Body of pancreas (tissue), 4 donors: ENCODE results near the gene SNX19. TPM values are rescaled to one million over a fixed set of nuclear protein-coding genes. Genes with fewer than 3 reads are reported as not detected.
A peak's percentile ranks its signal among the peaks of the same experiment; 100 is the strongest.

Source experiments
- ATAC-seq: fragments of 150-250 bp; one replicate; pipeline ENCODE4 v1.9.1; 2016
- DNase-seq, 4 donors: peaks; one replicate each; pipeline ENCODE4 v3.0.0-alpha.2; 2019
- H3K27ac ChIP-seq, 4 donors: fragments of 200-600 bp; sonication (generic); 1 replicate in 3 of 4; 2 replicates in 1 of 4; pipeline versions ENCODE4 v1.5.1 to v1.6.1; 2016 to 2019; ENCODE audit warnings: mild to moderate bottlenecking in 1 of 4, mixed read lengths in 1 of 4, moderate library complexity in 1 of 4
- H3K27me3 ChIP-seq, 2 donors: fragments of 200-600 bp; sonication (generic); one replicate each; pipeline ENCODE4 v1.6.0; 2016; ENCODE audit warnings: mild to moderate bottlenecking in 1 of 2
- H3K36me3 ChIP-seq, 2 donors: fragments of 200-600 bp; sonication (generic); replicated peaks in 1 of 2; 2 replicates each; pipeline ENCODE4 v1.5.1; 2016; ENCODE audit warnings: low read depth in 2 of 2; ENCODE audit not compliant: insufficient read depth in 1 of 2
- H3K4me1 ChIP-seq: fragments of 200-600 bp; sonication (generic); one replicate; pipeline ENCODE4 v1.6.0; 2016
- H3K4me3 ChIP-seq, 2 donors: fragments of 200-600 bp; sonication (generic); 1 replicate in 1 of 2; 2 replicates in 1 of 2; pipeline ENCODE4 v1.5.1; 2016 to 2019
- H3K9me3 ChIP-seq, 3 donors: fragments of 200-600 bp; sonication (generic); 1 replicate in 2 of 3; 2 replicates in 1 of 3; pipeline ENCODE4 v1.5.1; 2016
- CTCF ChIP-seq, 7 experiments: fragments of 450-650 bp in 4 of 7; fragments of 200-600 bp in 3 of 7; sonication (generic) in 3 of 7; IDR thresholded peaks; one replicate each; pipeline ENCODE4 v1.5.1; 2016 to 2019; ENCODE audit warnings: antibody characterized with exemption in 7 of 7
- POLR2A ChIP-seq, 3 donors: fragments of 450-650 bp; IDR thresholded peaks; one replicate each; pipeline ENCODE4 v1.6.1; 2016; ENCODE audit warnings: antibody characterized with exemption in 3 of 3, mild to moderate bottlenecking in 2 of 3
- WGBS, 2 donors: methylation state at CpG; one replicate each; pipeline ENCODE4 v1.1.5; 2017; 5-methylcytosine and 5-hydroxymethylcytosine counted together
- intact Hi-C: fragments of 100-400 bp; cut with DNase I; formaldehyde crosslinking; loops from one replicate; pipeline ENCODE4 v1.15.1; 2023
- total RNA-seq, 2 donors: library from RNA; depleted of rRNA; stranded (reverse); fragments of >200 nt; gene quantifications; one replicate each; pipeline ENCODE4 v1.1.0, GENCODE V29; 2016

Gene SNX19
- total RNA-seq, 2 donors from 2014 or later = 58.4 to 245 TPM

DNA sequence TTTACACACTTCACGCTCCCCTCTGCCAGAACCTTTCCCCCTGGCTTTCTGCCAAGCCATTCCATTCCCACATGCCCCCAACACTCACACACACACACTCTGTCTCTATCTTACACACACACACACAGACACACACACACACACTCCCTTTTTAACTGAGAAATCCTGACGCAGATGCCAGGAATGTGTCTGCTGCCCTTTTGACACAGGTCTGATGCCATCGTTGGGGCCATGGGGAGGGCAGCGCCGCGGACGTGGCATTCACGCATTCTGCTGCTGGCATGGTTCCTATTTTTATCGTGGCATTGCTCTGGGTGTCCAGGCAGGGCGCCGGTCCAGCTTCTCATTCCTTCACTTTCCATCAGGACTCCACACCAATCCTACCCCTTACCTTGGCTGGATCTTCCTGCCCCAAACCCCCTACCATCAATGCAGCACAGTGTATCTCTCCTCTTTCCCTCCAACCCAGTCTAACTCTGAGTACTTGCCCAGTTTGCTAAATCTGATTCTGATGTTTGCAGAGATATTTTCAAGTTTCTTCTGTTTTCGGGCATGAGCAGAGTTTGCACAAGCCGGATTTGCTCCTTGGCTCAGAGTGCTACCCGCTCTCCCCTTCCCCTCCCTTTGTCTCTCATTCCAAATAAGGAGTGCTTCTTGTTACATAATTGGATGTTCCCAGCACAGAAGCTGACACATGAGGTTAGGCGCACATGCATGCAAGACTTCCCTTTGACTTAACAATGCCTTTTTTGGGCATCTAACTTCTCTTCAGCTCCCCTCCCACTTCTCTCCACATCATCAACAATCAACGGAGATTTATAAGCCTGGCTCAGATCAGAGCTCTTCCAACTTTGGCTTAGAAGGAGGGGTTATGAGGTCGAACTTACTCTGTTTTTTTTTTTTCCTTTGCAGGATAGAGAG, 18.8 kb downstream of the SNX19 start:
- Histone ChIP-seq H3K27ac (peak overlapping the region; percentile 32 to 60 (median 55)), H3K9me3 (no peaks in the 10 kb centered on the region), H3K36me3 (peaks cover 0 to 22% of the 10 kb centered on the region in 2 donors), H3K27me3 (no peaks in the 10 kb centered on the region), H3K4me1 (peaks cover 15% of the 10 kb centered on the region), H3K4me3 (no peak overlapping the region)
- 51 to 52% methylated on average over 17 of the region's 17 CpGs for WGBS, 2 donors
- intact Hi-C loops = no loop called here
- DNase-seq = peak; percentile 57 to 77 (median 64)
- peak; percentile 86 for ATAC-seq
- TF ChIP-seq POLR2A (IDR thresholded peaks at IDR 0.05) (no peak), CTCF (IDR thresholded peaks at IDR 0.05) (no peak)

GRCh38 chr11:130894322-130895025, 21.8 kb downstream of the SNX19 start:
- ATAC-seq (peak; percentile 48), DNase-seq (peak; percentile 60 to 76 (median 64))
- TF ChIP-seq POLR2A (IDR thresholded peaks at IDR 0.05) = no peak
- peak; percentile 67 to 84 (median 74) for TF ChIP-seq CTCF (IDR thresholded peaks at IDR 0.05)
- Histone ChIP-seq H3K36me3 (peaks cover 0 to 17% of the 10 kb centered on the region in 2 donors), H3K9me3 (no peaks in the 10 kb centered on the region), H3K4me3 (no peak overlapping the region), H3K4me1 (peaks cover 15% of the 10 kb centered on the region), H3K27ac (no peak overlapping the region), H3K27me3 (no peaks in the 10 kb centered on the region)
- intact Hi-C loops = no loop called here
- WGBS, 2 donors = 22 to 26% methylated on average over 6 of the region's 6 CpGs

- 44 to 51% methylated on average over 4 of the region's 4 CpGs for WGBS, 2 donors
- H3K9me3 ChIP-seq = no peaks in the 10 kb centered on the region
- peaks cover 15% of the 10 kb centered on the region for H3K4me1 ChIP-seq
- ATAC-seq = no peak
- no peak for TF ChIP-seq CTCF (IDR thresholded peaks at IDR 0.05)
- no peak for TF ChIP-seq POLR2A (IDR thresholded peaks at IDR 0.05)
- H3K4me3 ChIP-seq = no peak overlapping the region
- DNase-seq = no peak
- intact Hi-C loops = no loop called here
- H3K27me3 ChIP-seq = no peaks in the 10 kb centered on the region
- no peak overlapping the region for H3K27ac ChIP-seq
- peaks cover 0 to 15% of the 10 kb centered on the region in 2 donors for H3K36me3 ChIP-seq
These were observed 23.4 kb downstream of the SNX19 start for GRCh38 chr11:130892861-130893260.

DNA sequence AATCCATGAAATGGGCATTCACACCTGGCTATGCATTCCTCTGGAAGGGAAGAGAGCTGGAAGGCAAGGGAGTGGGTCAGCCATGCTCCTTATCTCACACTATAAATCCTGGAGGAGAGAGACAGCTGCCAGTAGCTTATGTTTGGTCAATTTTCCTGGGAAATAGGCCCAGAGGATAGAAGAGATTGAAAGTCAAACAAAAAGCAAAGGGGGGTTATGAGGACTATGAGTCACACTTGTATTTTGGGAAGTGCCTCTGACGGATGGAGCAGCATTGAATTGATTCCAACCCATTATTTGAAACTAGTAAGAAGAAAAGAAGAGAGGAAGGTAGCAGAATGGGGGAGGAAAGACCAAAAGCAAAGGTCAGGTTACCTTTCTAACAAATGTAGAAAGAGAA, 25.0 kb downstream of the SNX19 start:
- intact Hi-C loops = no loop called here
- H3K9me3 ChIP-seq = no peaks in the 10 kb centered on the region
- H3K27ac ChIP-seq = no peak overlapping the region
- WGBS, 2 donors = 27 to 44% methylated on average over 1 of the region's 1 CpG
- ATAC-seq = no peak
- H3K4me1 ChIP-seq = peaks cover 9% of the 10 kb centered on the region
- no peak for TF ChIP-seq CTCF (IDR thresholded peaks at IDR 0.05)
- TF ChIP-seq POLR2A (IDR thresholded peaks at IDR 0.05) = no peak
- H3K27me3 ChIP-seq = no peaks in the 10 kb centered on the region
- DNase-seq = no peak
- H3K36me3 ChIP-seq = peaks cover 0 to 12% of the 10 kb centered on the region in 2 donors
- H3K4me3 ChIP-seq = no peak overlapping the region
